Measurements from ENCODE around the gene UBE3B.

- TF ChIP-seq CTCF (IDR thresholded peaks at IDR 0.05), result no peak
- TF ChIP-seq POLR2A (IDR thresholded peaks at IDR 0.05), result no peak
Observed at GRCh38 chr12:109475993-109476806, 1.2 kb upstream of the UBE3B start.
